Panc1 (cell line): ENCODE measurements around the gene TWNK. TPM values are rescaled to one million over a fixed set of nuclear protein-coding genes. Genes with fewer than 3 reads are reported as not detected.

Experiments used
- ATAC-seq: fragments of 200-7000 bp; cut with Tn5 transposase; 2 replicates; pipeline ENCODE4 v1.9.1; 2020; ENCODE audit warnings: mild to moderate bottlenecking, moderate library complexity
- BruUV-seq: library from RNA; stranded (reverse); fragments of 400-500 nt; replicated peaks from 2 replicates; lab custom pipeline; 2021; lab: Mats Ljungman, UMichigan
- CTCF ChIA-PET: fragments of 300-600 bp; sonication (Branson Sonifier 250); formaldehyde crosslinking; loops from one replicate; lab custom pipeline; 2022; ENCODE audit warnings: antibody characterized with exemption; lab: Charles Lee
- POLR2A ChIA-PET: fragments of 300-600 bp; sonication (Branson Sonifier 250); formaldehyde crosslinking; loops from one replicate; lab custom pipeline; 2022; ENCODE audit warnings: antibody characterized with exemption; lab: Charles Lee
- DNase-seq: peaks from one replicate; pipeline ENCODE4 v3.0.0-alpha.2; 2010; ENCODE audit warnings: low read depth, low spot score
- H3K27ac ChIP-seq: 2 replicates; pipeline ENCODE4 v1.5.1; 2011; ENCODE audit warnings: mild to moderate bottlenecking, low read length, inconsistent platforms
- H3K27me3 ChIP-seq: fragments of 200-500 bp; sonication (Bioruptor generic); 2 replicates; pipeline ENCODE4 v1.6.0; 2014; ENCODE audit warnings: low read length, inconsistent platforms; ENCODE audit not compliant: control insufficient read depth, insufficient read depth
- H3K36me3 ChIP-seq: fragments of 200-500 bp; sonication (Bioruptor generic); 2 replicates; pipeline ENCODE4 v1.5.1; 2014; ENCODE audit warnings: inconsistent platforms, mild to moderate bottlenecking, low read length, moderate library complexity; ENCODE audit not compliant: control insufficient read depth, insufficient read depth
- H3K4me1 ChIP-seq: 2 replicates; pipeline ENCODE4 v1.5.1; 2011; ENCODE audit warnings: inconsistent platforms, mild to moderate bottlenecking, low read length, moderate library complexity; ENCODE audit not compliant: control insufficient read depth, insufficient read depth
- H3K4me3 ChIP-seq, 2 experiments: 2 replicates each; pipeline ENCODE4 v1.5.1; 2011 to 2012; ENCODE audit warnings: low read depth in 2 of 2, low read length in 2 of 2, mild to moderate bottlenecking in 2 of 2, inconsistent platforms in 1 of 2, moderate library complexity in 1 of 2
- H3K9me3 ChIP-seq: fragments of 200-500 bp; sonication (Bioruptor generic); 2 replicates; pipeline ENCODE4 v1.5.1; 2014; ENCODE audit warnings: low read depth, mild to moderate bottlenecking, inconsistent platforms, low read length, moderate library complexity; ENCODE audit not compliant: control insufficient read depth, insufficient read depth
- POLR2AphosphoS5 ChIP-seq: IDR thresholded peaks from 2 replicates; pipeline ENCODE4 v1.6.1; 2012; ENCODE audit warnings: mild to moderate bottlenecking, low read depth, low read length, moderate library complexity
- SIN3A ChIP-seq: IDR thresholded peaks from 2 replicates; pipeline ENCODE4 v1.6.1; 2012; ENCODE audit warnings: low read depth, mild to moderate bottlenecking, low read length, moderate library complexity, borderline replicate concordance; ENCODE audit not compliant: insufficient read depth
- TCF7L2 ChIP-seq: IDR thresholded peaks from 2 replicates; pipeline ENCODE4 v1.6.1; 2011; ENCODE audit warnings: mild to moderate bottlenecking, low read depth, low read length, inconsistent platforms
- in situ Hi-C: cut with HindIII; loops from 2 replicates; pipeline ENCODE4 v1.10.0; 2016; ENCODE audit warnings: low sequenced_read_pairs, low pct_unique_long_range_greater_than_20kb
- intact Hi-C: fragments of 100-400 bp; cut with micrococcal nuclease; formaldehyde crosslinking; loops from one replicate; pipeline ENCODE4 v1.10.0; 2022; ENCODE audit not compliant: unreplicated experiment
- total RNA-seq: library from RNA; stranded (reverse); gene quantifications from one replicate; pipeline ENCODE4 v1.2.1, GENCODE V29; 2021; ENCODE audit not compliant: unreplicated experiment
- TF ChIP-seq, protein P1 (sequence below), 2 experiments: IDR thresholded peaks; 2 replicates each; pipeline ENCODE4 v1.6.1; 2011 to 2012; ENCODE audit warnings: low read depth in 2 of 2, control low read depth in 1 of 2, low read length in 1 of 2, mild to moderate bottlenecking in 1 of 2, moderate library complexity in 1 of 2; ENCODE audit not compliant: insufficient read depth in 1 of 2
- TF ChIP-seq, protein P2 (sequence below): fragments of 450-650 bp; IDR thresholded peaks from 2 replicates; pipeline ENCODE4 v1.5.1; 2017; ENCODE audit warnings: mild to moderate bottlenecking

The TWNK gene
- total RNA-seq, 1 experiment from 2014 or later: 30.5 TPM

DNA sequence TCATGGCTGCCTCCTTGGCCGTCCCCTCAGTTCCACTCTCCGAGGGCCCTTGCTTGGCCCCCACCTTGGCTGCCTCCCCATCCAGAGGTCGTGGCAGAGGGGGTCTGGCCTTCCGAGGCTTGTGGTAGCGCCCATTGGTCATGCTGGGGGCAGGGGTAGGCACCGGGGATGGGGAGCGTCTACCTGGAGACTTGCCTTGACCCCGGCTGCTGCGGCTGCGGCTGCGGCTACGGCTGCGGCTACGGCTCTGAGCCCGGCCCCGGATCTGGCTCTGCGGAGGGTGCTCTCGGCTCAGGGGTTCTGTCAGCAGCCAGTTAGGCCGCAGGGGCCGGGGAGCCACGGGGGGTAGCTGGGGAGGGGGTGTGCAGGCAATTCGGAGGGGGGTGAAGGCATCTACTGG lies 23.0 kb downstream of the TWNK start:
- ATAC-seq (no peak), DNase-seq (no peak)
- ChIA-PET CTCF (interaction anchor here (0.6 to 1.5 kb wide), 3 partner anchors 8 to 883 kb away, joined by 3 to 4 read pairs (median 3); no protein-coding TSS in a partner anchor), POLR2A (no interaction called here)
- Histone ChIP-seq H3K4me1 (peaks cover 23% of the 10 kb centered on the region), H3K27ac (no peak overlapping the region), H3K4me3 (no peak overlapping the region), H3K36me3 (no peaks in the 10 kb centered on the region), H3K27me3 (no peaks in the 10 kb centered on the region), H3K9me3 (no peaks in the 10 kb centered on the region)
- in situ Hi-C loops (no loop called here), intact Hi-C loops (no loop called here)
- BruUV-seq: no TSS peak
- no peak for TF ChIP-seq SIN3A
- TF ChIP-seq TCF7L2: no peak
- TF ChIP-seq, protein P1, sequence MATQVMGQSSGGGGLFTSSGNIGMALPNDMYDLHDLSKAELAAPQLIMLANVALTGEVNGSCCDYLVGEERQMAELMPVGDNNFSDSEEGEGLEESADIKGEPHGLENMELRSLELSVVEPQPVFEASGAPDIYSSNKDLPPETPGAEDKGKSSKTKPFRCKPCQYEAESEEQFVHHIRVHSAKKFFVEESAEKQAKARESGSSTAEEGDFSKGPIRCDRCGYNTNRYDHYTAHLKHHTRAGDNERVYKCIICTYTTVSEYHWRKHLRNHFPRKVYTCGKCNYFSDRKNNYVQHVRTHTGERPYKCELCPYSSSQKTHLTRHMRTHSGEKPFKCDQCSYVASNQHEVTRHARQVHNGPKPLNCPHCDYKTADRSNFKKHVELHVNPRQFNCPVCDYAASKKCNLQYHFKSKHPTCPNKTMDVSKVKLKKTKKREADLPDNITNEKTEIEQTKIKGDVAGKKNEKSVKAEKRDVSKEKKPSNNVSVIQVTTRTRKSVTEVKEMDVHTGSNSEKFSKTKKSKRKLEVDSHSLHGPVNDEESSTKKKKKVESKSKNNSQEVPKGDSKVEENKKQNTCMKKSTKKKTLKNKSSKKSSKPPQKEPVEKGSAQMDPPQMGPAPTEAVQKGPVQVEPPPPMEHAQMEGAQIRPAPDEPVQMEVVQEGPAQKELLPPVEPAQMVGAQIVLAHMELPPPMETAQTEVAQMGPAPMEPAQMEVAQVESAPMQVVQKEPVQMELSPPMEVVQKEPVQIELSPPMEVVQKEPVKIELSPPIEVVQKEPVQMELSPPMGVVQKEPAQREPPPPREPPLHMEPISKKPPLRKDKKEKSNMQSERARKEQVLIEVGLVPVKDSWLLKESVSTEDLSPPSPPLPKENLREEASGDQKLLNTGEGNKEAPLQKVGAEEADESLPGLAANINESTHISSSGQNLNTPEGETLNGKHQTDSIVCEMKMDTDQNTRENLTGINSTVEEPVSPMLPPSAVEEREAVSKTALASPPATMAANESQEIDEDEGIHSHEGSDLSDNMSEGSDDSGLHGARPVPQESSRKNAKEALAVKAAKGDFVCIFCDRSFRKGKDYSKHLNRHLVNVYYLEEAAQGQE (IDR thresholded peaks at IDR 0.05; ENCODE audit: insufficient read depth in 1 of 2, low read depth in 2 of 2, low read length in 1 of 2): no peak
- no peak for TF ChIP-seq POLR2AphosphoS5
- TF ChIP-seq, protein P2, sequence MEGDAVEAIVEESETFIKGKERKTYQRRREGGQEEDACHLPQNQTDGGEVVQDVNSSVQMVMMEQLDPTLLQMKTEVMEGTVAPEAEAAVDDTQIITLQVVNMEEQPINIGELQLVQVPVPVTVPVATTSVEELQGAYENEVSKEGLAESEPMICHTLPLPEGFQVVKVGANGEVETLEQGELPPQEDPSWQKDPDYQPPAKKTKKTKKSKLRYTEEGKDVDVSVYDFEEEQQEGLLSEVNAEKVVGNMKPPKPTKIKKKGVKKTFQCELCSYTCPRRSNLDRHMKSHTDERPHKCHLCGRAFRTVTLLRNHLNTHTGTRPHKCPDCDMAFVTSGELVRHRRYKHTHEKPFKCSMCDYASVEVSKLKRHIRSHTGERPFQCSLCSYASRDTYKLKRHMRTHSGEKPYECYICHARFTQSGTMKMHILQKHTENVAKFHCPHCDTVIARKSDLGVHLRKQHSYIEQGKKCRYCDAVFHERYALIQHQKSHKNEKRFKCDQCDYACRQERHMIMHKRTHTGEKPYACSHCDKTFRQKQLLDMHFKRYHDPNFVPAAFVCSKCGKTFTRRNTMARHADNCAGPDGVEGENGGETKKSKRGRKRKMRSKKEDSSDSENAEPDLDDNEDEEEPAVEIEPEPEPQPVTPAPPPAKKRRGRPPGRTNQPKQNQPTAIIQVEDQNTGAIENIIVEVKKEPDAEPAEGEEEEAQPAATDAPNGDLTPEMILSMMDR: no peak

DNA sequence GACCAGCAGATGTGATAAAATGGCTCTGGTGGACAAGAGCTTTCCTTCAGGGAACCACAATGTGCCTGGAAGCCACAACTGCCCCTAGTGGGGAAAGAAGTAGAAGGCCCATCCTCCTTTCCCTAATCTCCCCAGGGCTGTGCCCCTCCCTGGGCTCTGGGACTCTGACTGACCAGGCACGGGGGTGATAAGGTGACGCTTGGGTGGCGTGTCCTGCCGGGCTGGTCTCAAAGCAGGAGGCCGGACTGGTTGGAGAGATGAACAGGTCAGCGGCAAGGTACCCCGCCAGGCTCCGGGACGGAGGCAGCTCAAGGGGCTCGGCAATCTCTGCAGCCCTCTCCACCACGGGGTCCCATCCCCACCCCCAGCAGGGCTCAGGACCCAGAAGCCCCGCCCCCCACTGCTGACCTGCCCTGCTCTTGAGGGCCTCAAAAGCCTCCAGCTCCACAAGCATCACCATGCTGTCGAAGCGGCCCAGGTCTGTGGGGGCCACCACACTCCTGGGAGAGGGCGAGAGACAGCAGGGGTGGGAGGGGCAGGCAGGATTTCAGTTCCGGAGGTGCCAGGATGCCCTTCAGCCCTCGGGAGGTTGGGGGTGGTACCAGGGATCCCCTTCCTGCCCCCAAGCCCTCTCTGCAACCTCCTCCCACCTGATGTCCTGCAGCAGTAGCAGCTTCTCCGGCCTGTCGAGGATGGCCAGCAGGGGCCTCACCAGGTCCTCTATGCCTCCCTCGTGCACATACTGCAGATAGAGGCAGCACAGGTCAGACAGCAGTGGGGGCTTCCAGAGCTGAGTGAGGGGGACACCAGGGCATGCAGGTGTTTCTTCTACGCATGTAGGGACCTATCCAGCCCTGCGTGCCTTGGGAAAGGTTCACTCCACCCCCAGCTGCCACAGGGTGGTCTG lies 24.4 kb downstream of the TWNK start:
- TF ChIP-seq, protein P1 (IDR thresholded peaks at IDR 0.05; ENCODE audit: insufficient read depth in 1 of 2, low read depth in 2 of 2, low read length in 1 of 2): no peak
- TF ChIP-seq, protein P2: peak; percentile 75
- H3K27ac ChIP-seq: no peak overlapping the region
- ChIA-PET CTCF (interaction anchor here (0.6 to 1.6 kb wide), 8 partner anchors 9 to 43 kb away, joined by 3 to 7 read pairs (median 4); partner anchors contain the start of genes LZTS2 and SEMA4G), POLR2A (no interaction called here)
- H3K4me1 ChIP-seq: peaks cover 23% of the 10 kb centered on the region
- H3K27me3 ChIP-seq: no peaks in the 10 kb centered on the region
- no TSS peak for BruUV-seq
- no peaks in the 10 kb centered on the region for H3K9me3 ChIP-seq
- intact Hi-C loops (no loop called here), in situ Hi-C loops (no loop called here)
- no peak for DNase-seq
- peak; percentile 53 for ATAC-seq
- H3K4me3 ChIP-seq: no peak overlapping the region
- H3K36me3 ChIP-seq: no peaks in the 10 kb centered on the region
